Caco-2 (cell line): ENCODE results near the gene SSTR1. TPM values are rescaled to one million over a fixed set of nuclear protein-coding genes. Genes with fewer than 3 reads are reported as not detected.

ENCODE experiments used
- BruUV-seq: library from RNA; stranded (reverse); fragments of 400-500 nt; replicated peaks from 2 replicates; lab custom pipeline; 2021; lab: Mats Ljungman, UMichigan
- CTCF ChIA-PET: fragments of 300-600 bp; sonication (Branson Sonifier 250); formaldehyde crosslinking; loops from one replicate; lab custom pipeline; 2022; ENCODE audit warnings: antibody characterized with exemption; lab: Charles Lee
- POLR2A ChIA-PET: fragments of 300-600 bp; sonication (Branson Sonifier 250); formaldehyde crosslinking; loops from one replicate; lab custom pipeline; 2022; ENCODE audit warnings: antibody characterized with exemption; lab: Charles Lee
- DNase-seq, 2 experiments: peaks; one replicate each; pipeline versions ENCODE4 v3.0.0 to v3.0.0-alpha.2; 2020 to 2022
- H3K27me3 ChIP-seq: replicated peaks from 2 replicates; pipeline ENCODE4 v1.6.0; 2011; ENCODE audit warnings: low read length; ENCODE audit not compliant: control insufficient read depth, insufficient read depth
- H3K36me3 ChIP-seq: 2 replicates; pipeline ENCODE4 v1.5.1; 2011; ENCODE audit warnings: low read length; ENCODE audit not compliant: control insufficient read depth, insufficient read depth
- H3K4me1 ChIP-seq: fragments of 250-450 bp; sonication (Bioruptor Pico); 2 replicates; pipeline ENCODE4 v1.5.1; 2020; ENCODE audit warnings: mild to moderate bottlenecking
- H3K4me3 ChIP-seq: 2 replicates; pipeline ENCODE4 v1.5.1; 2011; ENCODE audit warnings: low read depth, mild to moderate bottlenecking, control low read depth, low read length
- H3K9me3 ChIP-seq: fragments of 250-450 bp; sonication (Bioruptor Pico); 2 replicates; pipeline ENCODE4 v1.5.1; 2020; ENCODE audit warnings: mild to moderate bottlenecking, moderate library complexity
- H3K27ac Mint-ChIP-seq: one replicate; pipeline ENCODE4 v1.8.0; 2022; ENCODE audit warnings: mixed read lengths; ENCODE audit not compliant: unreplicated experiment
- H3K27me3 Mint-ChIP-seq: one replicate; pipeline ENCODE4 v1.8.0; 2022; ENCODE audit warnings: mixed read lengths; ENCODE audit not compliant: insufficient read depth, unreplicated experiment
- H3K36me3 Mint-ChIP-seq: one replicate; pipeline ENCODE4 v1.8.0; 2022; ENCODE audit warnings: mild to moderate bottlenecking, mixed read lengths; ENCODE audit not compliant: insufficient read depth, unreplicated experiment
- H3K4me1 Mint-ChIP-seq: one replicate; pipeline ENCODE4 v1.8.0; 2022; ENCODE audit warnings: low read depth, mixed read lengths; ENCODE audit not compliant: unreplicated experiment
- H3K4me3 Mint-ChIP-seq: one replicate; pipeline ENCODE4 v1.8.0; 2022; ENCODE audit warnings: mild to moderate bottlenecking, moderate library complexity, mixed read lengths; ENCODE audit not compliant: unreplicated experiment
- H3K9me3 Mint-ChIP-seq: one replicate; pipeline ENCODE4 v1.8.0; 2022; ENCODE audit warnings: mixed read lengths; ENCODE audit not compliant: unreplicated experiment
- CTCF ChIP-seq, 2 experiments: fragments of 200-600 bp in 1 of 2; IDR thresholded peaks; 1 replicate in 1 of 2; 2 replicates in 1 of 2; pipeline versions ENCODE4 v1.5.1 to v1.8.0; 2011 to 2022; ENCODE audit warnings: antibody characterized with exemption in 1 of 2, control low read depth in 1 of 2, inconsistent platforms in 1 of 2, low read depth in 1 of 2, low read length in 1 of 2, mild to moderate bottlenecking in 1 of 2, moderate library complexity in 1 of 2; ENCODE audit not compliant: insufficient read depth in 1 of 2, severe bottlenecking in 1 of 2, unreplicated experiment in 1 of 2
- intact Hi-C: fragments of 100-400 bp; cut with micrococcal nuclease; formaldehyde crosslinking; loops from one replicate; pipeline ENCODE4 v1.10.0; 2022; ENCODE audit not compliant: unreplicated experiment
- total RNA-seq: library from RNA; stranded (reverse); gene quantifications from 2 replicates; pipeline ENCODE4 v1.2.3, GENCODE V29; 2022

The SSTR1 gene
- total RNA-seq, 1 experiment from 2014 or later = 9.6 TPM

GRCh38 chr14:38221077-38221476, 13.4 kb downstream of the SSTR1 start:
- BruUV-seq = no TSS peak
- no peaks in the 10 kb centered on the region for H3K4me1 Mint-ChIP-seq
- no peak for TF ChIP-seq CTCF (IDR thresholded peaks at IDR 0.05; ENCODE audit: insufficient read depth in 1 of 2, low read depth in 1 of 2, low read length in 1 of 2, severe bottlenecking in 1 of 2, unreplicated experiment in 1 of 2)
- no peak overlapping the region for H3K4me3 Mint-ChIP-seq
- no peaks in the 10 kb centered on the region for H3K36me3 ChIP-seq
- DNase-seq = no peak
- ChIA-PET CTCF (no interaction called here), POLR2A (no interaction called here)
- H3K9me3 ChIP-seq = no peaks in the 10 kb centered on the region
- H3K4me3 ChIP-seq = no peak overlapping the region
- H3K27me3 ChIP-seq = no peaks in the 10 kb centered on the region
- H3K4me1 ChIP-seq = peaks cover 11% of the 10 kb centered on the region
- no peaks in the 10 kb centered on the region for H3K36me3 Mint-ChIP-seq
- intact Hi-C loops = no loop called here
- H3K27ac Mint-ChIP-seq = no peak overlapping the region
- H3K27me3 Mint-ChIP-seq = no peaks in the 10 kb centered on the region
- H3K9me3 Mint-ChIP-seq = no peaks in the 10 kb centered on the region

- no peak for DNase-seq
- H3K27me3 ChIP-seq = no peaks in the 10 kb centered on the region
- no peaks in the 10 kb centered on the region for H3K27me3 Mint-ChIP-seq
- intact Hi-C loops = no loop called here
- H3K4me1 ChIP-seq = no peaks in the 10 kb centered on the region
- CTCF ChIA-PET = no interaction called here
- H3K36me3 ChIP-seq = no peaks in the 10 kb centered on the region
- POLR2A ChIA-PET = no interaction called here
- no TSS peak for BruUV-seq
- H3K36me3 Mint-ChIP-seq = no peaks in the 10 kb centered on the region
- H3K4me3 Mint-ChIP-seq = no peak overlapping the region
- no peak overlapping the region for H3K4me3 ChIP-seq
- H3K9me3 ChIP-seq = no peaks in the 10 kb centered on the region
- no peak overlapping the region for H3K27ac Mint-ChIP-seq
- no peaks in the 10 kb centered on the region for H3K4me1 Mint-ChIP-seq
- no peak for TF ChIP-seq CTCF (IDR thresholded peaks at IDR 0.05; ENCODE audit: insufficient read depth in 1 of 2, low read depth in 1 of 2, low read length in 1 of 2, severe bottlenecking in 1 of 2, unreplicated experiment in 1 of 2)
- H3K9me3 Mint-ChIP-seq = no peaks in the 10 kb centered on the region
These were observed 16.6 kb downstream of the SSTR1 start for GRCh38 chr14:38224338-38224737.

- Histone ChIP-seq H3K27me3 (no peaks in the 10 kb centered on the region), H3K4me3 (no peak overlapping the region), H3K4me1 (no peaks in the 10 kb centered on the region), H3K9me3 (no peaks in the 10 kb centered on the region), H3K36me3 (no peaks in the 10 kb centered on the region)
- no peak for DNase-seq
- intact Hi-C loops = no loop called here
- Mint-ChIP-seq H3K36me3 (no peaks in the 10 kb centered on the region), H3K27me3 (no peaks in the 10 kb centered on the region), H3K9me3 (no peaks in the 10 kb centered on the region), H3K27ac (no peak overlapping the region), H3K4me1 (no peaks in the 10 kb centered on the region), H3K4me3 (no peak overlapping the region)
- no TSS peak for BruUV-seq
- CTCF ChIA-PET = no interaction called here
- POLR2A ChIA-PET = no interaction called here
- TF ChIP-seq CTCF (IDR thresholded peaks at IDR 0.05; ENCODE audit: insufficient read depth in 1 of 2, low read depth in 1 of 2, low read length in 1 of 2, severe bottlenecking in 1 of 2, unreplicated experiment in 1 of 2) = no peak
These were observed 18.2 kb downstream of the SSTR1 start for GRCh38 chr14:38225946-38226345.
